DND-41 (cell line): ENCODE measurements around the gene SULF2.

Experiments
- CTCF ChIP-seq: IDR thresholded peaks from 2 replicates; pipeline ENCODE4 v1.5.1; 2012; ENCODE audit warnings: borderline replicate concordance, low read length, moderate library complexity, mild to moderate bottlenecking; ENCODE audit not compliant: poor library complexity, severe bottlenecking; ENCODE audit errors: extremely low read depth
- EZH2 ChIP-seq: IDR thresholded peaks from 3 replicates; pipeline ENCODE4 v1.6.1; 2012; ENCODE audit warnings: borderline replicate concordance, low read depth, mild to moderate bottlenecking, moderate library complexity, low read length, inconsistent platforms; ENCODE audit not compliant: severe bottlenecking

DNA sequence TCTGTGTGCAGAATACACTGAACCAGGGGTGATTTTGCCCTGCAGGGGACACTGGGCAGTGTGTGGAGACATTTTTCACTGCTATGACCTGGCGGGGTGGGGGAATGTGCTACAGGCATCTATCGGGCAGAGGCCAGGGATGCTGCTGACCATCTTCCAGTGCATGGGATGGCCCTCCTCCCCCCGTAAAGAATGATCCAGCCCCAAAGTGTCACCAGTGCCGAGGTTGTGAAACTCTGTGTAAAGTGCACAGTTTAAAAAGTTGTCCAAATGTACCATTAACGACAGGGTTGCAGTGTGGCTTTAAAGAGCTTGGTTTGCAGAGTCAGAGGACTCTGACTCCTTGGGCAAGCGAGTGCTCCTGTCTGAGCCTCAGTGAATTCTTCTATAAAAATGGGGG, 72.1 kb downstream of the SULF2 start:
- TF ChIP-seq CTCF (no peak), EZH2 (no peak)
